ENCODE measurements around the gene PTBP3.

GRCh38 chr9:112308588-112308987, 24.8 kb downstream of the PTBP3 start:
- TF ChIP-seq POLR2A (IDR thresholded peaks at IDR 0.05; ENCODE audit: low read depth, low read length) = no peak
- no peak for TF ChIP-seq POLR2AphosphoS5 (IDR thresholded peaks at IDR 0.05; ENCODE audit: low read depth, low read length)

Measured in GM12892 (cell line).